B cell (primary cell): ENCODE results near the gene DDX23. TPM values are rescaled to one million over a fixed set of nuclear protein-coding genes. Genes with fewer than 3 reads are reported as not detected.

Source experiments
- ATAC-seq: fragments of 200-7000 bp; cut with Tn5 transposase; one replicate; pipeline ENCODE4 v1.10.0; 2021; ENCODE audit warnings: low read depth, mild to moderate bottlenecking, moderate number of reproducible peaks, moderate library complexity
- CTCF ChIA-PET: fragments of 350-600 bp; sonication (Branson Sonifier 250); formaldehyde crosslinking; loops from one replicate; lab custom pipeline; 2021; ENCODE audit warnings: antibody characterized with exemption, inconsistent platforms; lab: Charles Lee
- POLR2A ChIA-PET: fragments of 350-600 bp; sonication (Branson Sonifier 250); formaldehyde crosslinking; loops from one replicate; lab custom pipeline; 2021; ENCODE audit warnings: antibody characterized with exemption; lab: Charles Lee
- DNase-seq: peaks from one replicate; pipeline ENCODE4 v3.0.0; 2013
- H2AFZ ChIP-seq: 2 replicates; pipeline ENCODE4 v1.6.1; 2012; ENCODE audit warnings: mild to moderate bottlenecking, low read depth, low read length; ENCODE audit not compliant: insufficient read depth, poor library complexity, severe bottlenecking
- H3K27ac ChIP-seq, 2 donors: 1 replicate in 1 of 2; 2 replicates in 1 of 2; pipeline ENCODE4 v1.5.1; 2012 to 2013; ENCODE audit warnings: low read length in 2 of 2, mild to moderate bottlenecking in 2 of 2, moderate library complexity in 1 of 2
- H3K27me3 ChIP-seq, 4 experiments: fragments of 200-600 bp in 1 of 4; sonication (generic) in 1 of 4; replicated peaks in 1 of 4; 1 replicate in 2 of 4; 2 replicates in 2 of 4; pipeline versions ENCODE4 v1.6.1 to v1.7.0; 2013 to 2016; ENCODE audit warnings: low read length in 3 of 4, mild to moderate bottlenecking in 2 of 4, mixed read lengths in 1 of 4, moderate library complexity in 1 of 4; ENCODE audit not compliant: insufficient read depth in 4 of 4, control insufficient read depth in 3 of 4; ENCODE audit errors: control extremely low read depth in 1 of 4
- H3K36me3 ChIP-seq, 2 experiments: replicated peaks in 1 of 2; 1 replicate in 1 of 2; 2 replicates in 1 of 2; pipeline versions ENCODE4 v1.6.1 to v1.7.1; 2013; ENCODE audit warnings: low read length in 1 of 2; ENCODE audit not compliant: insufficient read depth in 2 of 2, control insufficient read depth in 1 of 2; ENCODE audit errors: control extremely low read depth in 1 of 2, extremely low read depth in 1 of 2
- H3K4me1 ChIP-seq, 2 donors: fragments of 200-600 bp in 1 of 2; sonication (generic) in 1 of 2; 1 replicate in 1 of 2; 2 replicates in 1 of 2; pipeline versions ENCODE4 v1.5.1 to v1.6.1; 2013 to 2017; ENCODE audit warnings: low read length in 2 of 2; ENCODE audit not compliant: control insufficient read depth in 2 of 2, insufficient read depth in 2 of 2
- H3K4me2 ChIP-seq: replicated peaks from 2 replicates; pipeline ENCODE3; 2012; ENCODE audit warnings: mild to moderate bottlenecking, low read depth, low read length; ENCODE audit not compliant: poor library complexity, severe bottlenecking
- H3K4me3 ChIP-seq, 5 experiments: fragments of 200-600 bp in 1 of 5; sonication (generic) in 1 of 5; 1 replicate in 3 of 5; 2 replicates in 2 of 5; pipeline versions ENCODE4 v1.5.1 to v1.7.0; 2011 to 2016; ENCODE audit warnings: low read length in 4 of 5, mild to moderate bottlenecking in 4 of 5, low read depth in 2 of 5, control low read depth in 1 of 5, moderate library complexity in 1 of 5; ENCODE audit not compliant: insufficient read depth in 1 of 5; ENCODE audit errors: control extremely low read depth in 1 of 5, extremely low read depth in 1 of 5
- H3K79me2 ChIP-seq: fragments of 200-600 bp; sonication (generic); one replicate; pipeline ENCODE4 v1.6.0; 2016; ENCODE audit warnings: low read length; ENCODE audit not compliant: control insufficient read depth, insufficient read depth
- H3K9ac ChIP-seq: fragments of 200-600 bp; sonication (generic); 2 replicates; pipeline ENCODE4 v1.6.1; 2017; ENCODE audit warnings: mild to moderate bottlenecking, low read length, moderate library complexity
- H3K9me3 ChIP-seq, 3 donors: one replicate each; pipeline versions ENCODE4 v1.6.1 to v1.7.1; 2013; ENCODE audit warnings: low read length in 2 of 3; ENCODE audit not compliant: control insufficient read depth in 2 of 3, insufficient read depth in 1 of 3; ENCODE audit errors: control extremely low read depth in 1 of 3
- H4K20me1 ChIP-seq: 2 replicates; pipeline ENCODE4 v1.6.0; 2012; ENCODE audit warnings: mild to moderate bottlenecking, low read length; ENCODE audit not compliant: insufficient read depth, control insufficient read depth, poor library complexity, severe bottlenecking
- H3K27ac Mint-ChIP-seq: one replicate; pipeline ENCODE4 v1.8.0; 2021; ENCODE audit warnings: mixed read lengths
- H3K27me3 Mint-ChIP-seq: one replicate; pipeline ENCODE4 v1.8.0; 2021; ENCODE audit warnings: mixed read lengths
- H3K4me1 Mint-ChIP-seq: one replicate; pipeline ENCODE4 v1.8.0; 2021; ENCODE audit warnings: mixed read lengths
- H3K4me3 Mint-ChIP-seq: one replicate; pipeline ENCODE4 v1.8.0; 2021; ENCODE audit warnings: mixed read lengths
- H3K9me3 Mint-ChIP-seq: one replicate; pipeline ENCODE4 v1.8.0; 2022; ENCODE audit warnings: mixed read lengths; ENCODE audit not compliant: insufficient read depth
- EZH2 ChIP-seq: IDR thresholded peaks from 2 replicates; pipeline ENCODE4 v1.6.1; 2012; ENCODE audit warnings: borderline replicate concordance, low read depth, mild to moderate bottlenecking, moderate library complexity, low read length; ENCODE audit not compliant: insufficient read depth, poor library complexity, severe bottlenecking
- WGBS: methylation state at CpG from one replicate; pipeline ENCODE4 v1.1.5; 2013; ENCODE audit warnings: missing lambda C conversion rate; ENCODE audit not compliant: insufficient coverage; 5-methylcytosine and 5-hydroxymethylcytosine counted together
- intact Hi-C: fragments of 100-400 bp; cut with micrococcal nuclease; formaldehyde crosslinking; loops from one replicate; pipeline ENCODE4 v1.10.0; 2022
- polyA plus RNA-seq: library from polyadenylated mRNA; depleted of rRNA; stranded (reverse); fragments of >200 nt; gene quantifications from 2 replicates; pipeline ENCODE4 v1.2.3, GENCODE V29; 2012
- total RNA-seq, 2 donors: library from RNA; stranded (reverse); fragments of 120-200 nt in 1 of 2; gene quantifications; 1 replicate in 1 of 2; 2 replicates in 1 of 2; pipeline versions ENCODE4 v1.2.3 to v1.2.4, GENCODE V29; 2013 to 2022
- TF ChIP-seq, protein P1 (sequence below): fragments of 200-600 bp; IDR thresholded peaks from one replicate; pipeline ENCODE4 v1.8.0; 2022; ENCODE audit warnings: antibody characterized with exemption, mild to moderate bottlenecking

The DDX23 gene
- total and polyA plus RNA-seq, 2 donors (not counting 1 experiment from before 2014, with no cell fraction given): 76.1 to 135 TPM

- ATAC-seq (no peak), DNase-seq (no peak)
- H3K27ac ChIP-seq: no peak overlapping the region
- no peak overlapping the region for H2AFZ ChIP-seq
- peaks cover 37% of the 10 kb centered on the region for H3K27me3 Mint-ChIP-seq
- no peak overlapping the region for H3K4me3 ChIP-seq
- no peaks in the 10 kb centered on the region for H3K36me3 ChIP-seq
- TF ChIP-seq, protein P1, sequence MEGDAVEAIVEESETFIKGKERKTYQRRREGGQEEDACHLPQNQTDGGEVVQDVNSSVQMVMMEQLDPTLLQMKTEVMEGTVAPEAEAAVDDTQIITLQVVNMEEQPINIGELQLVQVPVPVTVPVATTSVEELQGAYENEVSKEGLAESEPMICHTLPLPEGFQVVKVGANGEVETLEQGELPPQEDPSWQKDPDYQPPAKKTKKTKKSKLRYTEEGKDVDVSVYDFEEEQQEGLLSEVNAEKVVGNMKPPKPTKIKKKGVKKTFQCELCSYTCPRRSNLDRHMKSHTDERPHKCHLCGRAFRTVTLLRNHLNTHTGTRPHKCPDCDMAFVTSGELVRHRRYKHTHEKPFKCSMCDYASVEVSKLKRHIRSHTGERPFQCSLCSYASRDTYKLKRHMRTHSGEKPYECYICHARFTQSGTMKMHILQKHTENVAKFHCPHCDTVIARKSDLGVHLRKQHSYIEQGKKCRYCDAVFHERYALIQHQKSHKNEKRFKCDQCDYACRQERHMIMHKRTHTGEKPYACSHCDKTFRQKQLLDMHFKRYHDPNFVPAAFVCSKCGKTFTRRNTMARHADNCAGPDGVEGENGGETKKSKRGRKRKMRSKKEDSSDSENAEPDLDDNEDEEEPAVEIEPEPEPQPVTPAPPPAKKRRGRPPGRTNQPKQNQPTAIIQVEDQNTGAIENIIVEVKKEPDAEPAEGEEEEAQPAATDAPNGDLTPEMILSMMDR: no peak
- no peak for TF ChIP-seq EZH2
- H3K9me3 ChIP-seq: no peaks in the 10 kb centered on the region
- no peaks in the 10 kb centered on the region for H3K79me2 ChIP-seq
- no peaks in the 10 kb centered on the region for H3K9me3 Mint-ChIP-seq
- H3K4me3 Mint-ChIP-seq: no peak overlapping the region
- no peak overlapping the region for H3K4me2 ChIP-seq
- ChIA-PET POLR2A (no interaction called here), CTCF (no interaction called here)
- no peaks in the 10 kb centered on the region for H3K4me1 ChIP-seq
- no peak overlapping the region for H3K27ac Mint-ChIP-seq
- intact Hi-C loops: no loop called here
- 96% methylated on average over 57 of the region's 63 CpGs for WGBS
- H4K20me1 ChIP-seq: no peaks in the 10 kb centered on the region
- H3K4me1 Mint-ChIP-seq: no peaks in the 10 kb centered on the region
- H3K27me3 ChIP-seq: peaks cover 0 to 9% (median 0%) of the 10 kb centered on the region in 4 experiments
- H3K9ac ChIP-seq: no peak overlapping the region
Measured at GRCh38 chr12:48782457-48783395, 69.2 kb downstream of the DDX23 start.
